ENCODE data around the gene ENOX1.

DNA sequence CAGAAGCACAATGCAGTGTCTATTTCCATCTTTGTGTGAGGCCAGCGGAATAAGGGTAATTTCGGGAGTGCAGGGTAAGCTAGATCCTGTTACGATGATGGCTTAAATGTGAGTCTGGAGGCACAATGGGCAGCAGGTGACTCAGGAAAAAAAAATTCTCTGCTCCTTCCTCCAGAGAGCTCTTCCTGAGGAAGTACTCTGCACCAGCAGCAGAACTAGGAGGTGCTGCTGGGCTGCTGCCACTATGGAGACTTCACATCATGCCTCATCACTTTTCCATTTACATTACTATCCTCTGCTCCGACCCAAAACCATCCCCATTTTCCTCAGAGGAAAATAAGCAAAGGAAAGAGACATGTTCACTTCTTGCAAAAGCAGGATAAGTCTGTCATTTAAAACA, 481.4 kb downstream of the ENOX1 start:
- TF ChIP-seq USF2 (CRISPR knock-in tag; IDR thresholded peaks at IDR 0.05) (no peak), FOXK1 (CRISPR knock-in tag; IDR thresholded peaks at IDR 0.05) (no peak), KAT7 (CRISPR knock-in tag; IDR thresholded peaks at IDR 0.05; ENCODE audit: borderline replicate concordance) (no peak), E2F5 (CRISPR knock-in tag; IDR thresholded peaks at IDR 0.05) (no peak), ATF3 (CRISPR knock-in tag; conservative IDR thresholded peaks at IDR 0.05) (no peak), MAX (CRISPR knock-in tag; IDR thresholded peaks at IDR 0.05) (no peak), NFE2L1 (CRISPR knock-in tag; IDR thresholded peaks at IDR 0.05) (no peak), STAT6 (CRISPR knock-in tag; conservative IDR thresholded peaks at IDR 0.05; ENCODE audit: low read depth) (no peak), FOXJ3 (CRISPR knock-in tag; IDR thresholded peaks at IDR 0.05; ENCODE audit: borderline replicate concordance) (no peak), IRF2 (CRISPR knock-in tag; IDR thresholded peaks at IDR 0.05; ENCODE audit: borderline replicate concordance, low read depth) (no peak), GRHL2 (CRISPR knock-in tag; IDR thresholded peaks at IDR 0.05; ENCODE audit: insufficient replicate concordance, severe bottlenecking) (no peak)
- TF ChIP-seq, protein P1, sequence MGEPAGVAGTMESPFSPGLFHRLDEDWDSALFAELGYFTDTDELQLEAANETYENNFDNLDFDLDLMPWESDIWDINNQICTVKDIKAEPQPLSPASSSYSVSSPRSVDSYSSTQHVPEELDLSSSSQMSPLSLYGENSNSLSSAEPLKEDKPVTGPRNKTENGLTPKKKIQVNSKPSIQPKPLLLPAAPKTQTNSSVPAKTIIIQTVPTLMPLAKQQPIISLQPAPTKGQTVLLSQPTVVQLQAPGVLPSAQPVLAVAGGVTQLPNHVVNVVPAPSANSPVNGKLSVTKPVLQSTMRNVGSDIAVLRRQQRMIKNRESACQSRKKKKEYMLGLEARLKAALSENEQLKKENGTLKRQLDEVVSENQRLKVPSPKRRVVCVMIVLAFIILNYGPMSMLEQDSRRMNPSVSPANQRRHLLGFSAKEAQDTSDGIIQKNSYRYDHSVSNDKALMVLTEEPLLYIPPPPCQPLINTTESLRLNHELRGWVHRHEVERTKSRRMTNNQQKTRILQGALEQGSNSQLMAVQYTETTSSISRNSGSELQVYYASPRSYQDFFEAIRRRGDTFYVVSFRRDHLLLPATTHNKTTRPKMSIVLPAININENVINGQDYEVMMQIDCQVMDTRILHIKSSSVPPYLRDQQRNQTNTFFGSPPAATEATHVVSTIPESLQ (CRISPR knock-in tag; IDR thresholded peaks at IDR 0.05): no peak
- TF ChIP-seq, protein P2, sequence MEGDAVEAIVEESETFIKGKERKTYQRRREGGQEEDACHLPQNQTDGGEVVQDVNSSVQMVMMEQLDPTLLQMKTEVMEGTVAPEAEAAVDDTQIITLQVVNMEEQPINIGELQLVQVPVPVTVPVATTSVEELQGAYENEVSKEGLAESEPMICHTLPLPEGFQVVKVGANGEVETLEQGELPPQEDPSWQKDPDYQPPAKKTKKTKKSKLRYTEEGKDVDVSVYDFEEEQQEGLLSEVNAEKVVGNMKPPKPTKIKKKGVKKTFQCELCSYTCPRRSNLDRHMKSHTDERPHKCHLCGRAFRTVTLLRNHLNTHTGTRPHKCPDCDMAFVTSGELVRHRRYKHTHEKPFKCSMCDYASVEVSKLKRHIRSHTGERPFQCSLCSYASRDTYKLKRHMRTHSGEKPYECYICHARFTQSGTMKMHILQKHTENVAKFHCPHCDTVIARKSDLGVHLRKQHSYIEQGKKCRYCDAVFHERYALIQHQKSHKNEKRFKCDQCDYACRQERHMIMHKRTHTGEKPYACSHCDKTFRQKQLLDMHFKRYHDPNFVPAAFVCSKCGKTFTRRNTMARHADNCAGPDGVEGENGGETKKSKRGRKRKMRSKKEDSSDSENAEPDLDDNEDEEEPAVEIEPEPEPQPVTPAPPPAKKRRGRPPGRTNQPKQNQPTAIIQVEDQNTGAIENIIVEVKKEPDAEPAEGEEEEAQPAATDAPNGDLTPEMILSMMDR (IDR thresholded peaks at IDR 0.05): no peak
